SW480 (cell line): ENCODE data around the gene G6PC2.
A peak's percentile ranks its signal among the peaks of the same experiment; 100 is the strongest.

Experiments used
- DNase-seq: peaks from one replicate; pipeline ENCODE4 v3.0.0-alpha.2; 2016; ENCODE audit warnings: low spot score

Gene G6PC2

DNA sequence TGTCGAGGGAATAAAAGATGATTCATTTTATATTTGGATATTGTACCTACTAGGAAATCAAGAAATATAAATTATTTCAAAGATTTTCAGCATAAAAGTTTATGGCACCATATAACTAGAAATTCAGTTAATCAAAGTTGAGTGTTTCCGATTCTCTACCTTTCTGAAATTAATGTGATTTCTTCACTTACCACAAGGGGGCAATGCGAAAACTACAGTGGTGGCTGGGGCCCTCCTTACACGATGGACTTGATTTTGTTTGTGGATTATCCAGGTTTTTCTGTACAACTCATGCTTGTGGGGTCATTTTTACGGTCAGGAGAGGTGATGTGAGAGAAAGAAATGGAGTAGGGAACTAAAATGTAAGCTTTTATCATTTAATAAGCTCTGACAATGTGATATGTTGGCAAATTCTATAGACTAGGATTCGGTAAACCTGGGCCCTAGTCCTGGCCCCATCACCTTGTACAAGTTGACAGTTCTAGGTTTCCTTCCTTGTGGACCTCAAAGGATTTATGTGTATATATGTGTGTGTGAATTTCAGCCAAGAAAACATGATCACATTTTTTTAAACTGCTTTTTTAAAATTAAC is 47.6 kb downstream of the G6PC2 start:
- peak; percentile 15 for DNase-seq

DNA sequence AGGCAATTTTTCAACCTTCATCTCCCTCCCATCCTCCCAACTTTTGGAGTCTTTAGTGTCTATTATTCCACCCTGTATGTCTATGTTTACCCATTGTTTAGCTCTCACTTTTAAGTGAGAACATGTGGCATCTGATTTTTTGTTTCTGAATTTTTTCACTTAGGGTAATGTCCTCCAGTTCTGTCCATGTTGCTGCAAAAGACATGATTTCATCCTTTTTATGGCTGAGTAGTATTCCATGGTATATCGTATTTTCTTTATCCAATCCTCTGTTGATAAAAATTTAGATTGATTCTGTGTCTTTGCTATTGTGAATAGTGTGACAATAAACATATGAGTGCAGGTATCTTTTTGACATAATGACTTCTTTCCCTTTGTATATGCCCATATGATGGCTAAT is 48.2 kb downstream of the G6PC2 start:
- DNase-seq, result no peak

DNA sequence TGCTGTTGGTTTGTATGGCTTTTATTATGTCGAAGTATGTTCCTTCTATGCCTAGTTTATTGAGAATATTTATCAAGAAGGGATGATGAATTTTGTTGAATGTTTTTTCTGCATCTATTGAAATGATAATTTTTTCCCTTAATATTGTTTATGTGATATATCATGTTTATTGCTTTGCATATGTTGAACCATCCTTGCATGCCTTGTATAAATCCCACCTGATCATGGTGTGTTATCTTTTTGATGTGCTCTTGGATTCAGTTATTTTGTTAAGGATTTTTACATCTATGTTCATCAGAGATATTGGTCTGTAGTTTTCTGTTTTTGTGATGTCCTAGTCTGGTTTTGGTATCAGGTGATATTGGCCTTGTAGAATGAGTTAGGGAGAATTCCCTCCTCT is 50.8 kb downstream of the G6PC2 start:
- no peak for DNase-seq

DNA sequence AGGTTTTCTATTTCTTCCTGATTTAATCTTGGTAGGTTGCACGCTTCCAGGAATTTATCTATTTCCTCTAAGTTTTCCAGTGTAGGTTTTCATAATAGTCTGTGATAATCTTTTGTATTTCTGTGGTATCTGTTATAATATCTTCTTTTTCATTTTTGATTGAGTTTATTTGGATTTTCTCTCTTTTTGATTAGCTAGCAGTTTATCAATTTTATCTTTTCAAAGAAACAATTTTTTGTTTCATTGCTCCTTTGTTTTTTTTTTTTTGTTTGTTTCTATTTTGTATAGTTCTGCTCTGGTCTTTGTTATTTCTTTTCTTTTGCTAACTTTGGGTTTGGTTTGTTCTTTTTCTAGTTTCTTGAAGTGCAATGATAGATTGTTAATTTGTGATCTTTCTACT is 51.3 kb downstream of the G6PC2 start:
- no peak for DNase-seq

DNA sequence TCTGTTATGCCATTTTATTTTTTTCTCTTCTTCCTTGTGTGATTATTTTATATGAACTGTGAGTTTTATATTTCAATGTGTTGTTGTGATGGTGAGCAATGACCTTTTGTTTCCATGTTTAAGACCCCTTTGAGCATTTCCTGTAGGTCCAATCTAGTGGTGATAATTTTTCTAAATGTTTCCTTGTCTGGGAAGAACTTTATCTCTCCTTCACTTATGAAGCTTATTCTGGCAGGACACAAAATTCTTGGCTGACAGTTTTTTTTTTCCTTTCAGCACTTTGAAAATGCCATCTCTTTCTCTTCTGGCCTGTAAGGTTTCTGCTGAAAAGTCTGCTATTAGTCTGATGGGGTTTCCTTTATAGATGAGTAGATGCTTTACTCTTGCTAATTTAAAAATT is 53.2 kb downstream of the G6PC2 start:
- DNase-seq, result no peak

DNA sequence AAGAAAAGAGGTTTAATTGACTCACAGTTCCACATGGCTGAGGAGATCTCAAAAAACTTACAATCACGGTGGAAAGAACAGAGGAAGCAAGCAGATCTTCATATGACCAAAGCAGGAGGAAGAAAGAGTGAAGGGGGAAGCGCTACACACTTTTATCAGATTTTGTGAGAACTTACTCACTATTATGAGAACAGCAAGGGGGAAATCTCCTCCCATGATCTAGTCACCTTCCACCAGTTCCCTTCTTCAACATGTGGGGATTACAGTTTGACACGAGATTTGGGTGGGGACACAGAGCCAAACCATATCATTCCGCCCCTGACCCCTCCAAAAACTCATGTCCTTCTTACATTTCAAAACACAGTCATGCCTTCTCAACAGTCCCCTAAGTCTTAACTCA is 54.2 kb downstream of the G6PC2 start:
- no peak for DNase-seq

DNA sequence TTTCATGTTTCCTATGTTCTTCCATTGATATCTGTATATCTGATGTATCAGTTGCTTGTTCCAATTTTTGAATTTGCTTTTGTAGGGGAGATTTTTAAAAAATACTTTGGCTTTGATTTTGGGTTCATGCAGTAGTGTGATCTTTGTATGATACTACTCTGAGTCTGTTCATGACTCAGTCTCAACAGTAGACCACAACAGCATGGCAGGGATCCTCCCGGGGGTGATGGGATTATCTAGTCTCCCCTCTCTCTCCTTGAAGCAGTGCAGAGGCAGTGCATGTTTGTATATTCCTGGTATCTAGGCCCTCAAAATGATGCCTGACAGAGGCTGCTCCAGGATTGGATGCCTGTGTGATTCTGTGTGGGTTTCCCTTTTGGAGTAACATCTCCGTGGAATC is 55.3 kb downstream of the G6PC2 start:
- no peak for DNase-seq
